ENCODE results near the gene DENND1A.

DNA sequence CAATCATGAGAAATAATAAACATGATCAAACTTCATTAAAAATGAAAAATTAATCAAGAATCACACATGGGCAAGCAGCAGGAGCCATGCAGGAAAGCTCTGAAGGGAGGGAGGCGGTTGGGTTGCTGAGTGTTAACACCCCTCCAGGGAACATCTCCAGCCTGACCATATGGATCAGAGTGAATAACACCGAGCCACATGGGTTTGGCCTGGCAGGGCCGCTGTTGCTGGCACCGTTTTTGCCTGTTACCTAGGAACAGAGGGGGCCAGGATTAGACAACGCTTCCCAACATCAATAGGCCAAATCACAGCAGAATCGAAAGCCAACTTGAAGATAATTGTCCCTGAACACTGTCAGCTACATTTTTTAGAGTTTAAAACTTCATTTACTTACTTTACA, 160.2 kb downstream of the DENND1A start:
- TF ChIP-seq, protein P1, sequence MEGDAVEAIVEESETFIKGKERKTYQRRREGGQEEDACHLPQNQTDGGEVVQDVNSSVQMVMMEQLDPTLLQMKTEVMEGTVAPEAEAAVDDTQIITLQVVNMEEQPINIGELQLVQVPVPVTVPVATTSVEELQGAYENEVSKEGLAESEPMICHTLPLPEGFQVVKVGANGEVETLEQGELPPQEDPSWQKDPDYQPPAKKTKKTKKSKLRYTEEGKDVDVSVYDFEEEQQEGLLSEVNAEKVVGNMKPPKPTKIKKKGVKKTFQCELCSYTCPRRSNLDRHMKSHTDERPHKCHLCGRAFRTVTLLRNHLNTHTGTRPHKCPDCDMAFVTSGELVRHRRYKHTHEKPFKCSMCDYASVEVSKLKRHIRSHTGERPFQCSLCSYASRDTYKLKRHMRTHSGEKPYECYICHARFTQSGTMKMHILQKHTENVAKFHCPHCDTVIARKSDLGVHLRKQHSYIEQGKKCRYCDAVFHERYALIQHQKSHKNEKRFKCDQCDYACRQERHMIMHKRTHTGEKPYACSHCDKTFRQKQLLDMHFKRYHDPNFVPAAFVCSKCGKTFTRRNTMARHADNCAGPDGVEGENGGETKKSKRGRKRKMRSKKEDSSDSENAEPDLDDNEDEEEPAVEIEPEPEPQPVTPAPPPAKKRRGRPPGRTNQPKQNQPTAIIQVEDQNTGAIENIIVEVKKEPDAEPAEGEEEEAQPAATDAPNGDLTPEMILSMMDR (IDR thresholded peaks at IDR 0.05): no peak
- no peak for TF ChIP-seq POLR2AphosphoS5 (IDR thresholded peaks at IDR 0.05; ENCODE audit: low read depth, low read length)
- TF ChIP-seq, protein P2, sequence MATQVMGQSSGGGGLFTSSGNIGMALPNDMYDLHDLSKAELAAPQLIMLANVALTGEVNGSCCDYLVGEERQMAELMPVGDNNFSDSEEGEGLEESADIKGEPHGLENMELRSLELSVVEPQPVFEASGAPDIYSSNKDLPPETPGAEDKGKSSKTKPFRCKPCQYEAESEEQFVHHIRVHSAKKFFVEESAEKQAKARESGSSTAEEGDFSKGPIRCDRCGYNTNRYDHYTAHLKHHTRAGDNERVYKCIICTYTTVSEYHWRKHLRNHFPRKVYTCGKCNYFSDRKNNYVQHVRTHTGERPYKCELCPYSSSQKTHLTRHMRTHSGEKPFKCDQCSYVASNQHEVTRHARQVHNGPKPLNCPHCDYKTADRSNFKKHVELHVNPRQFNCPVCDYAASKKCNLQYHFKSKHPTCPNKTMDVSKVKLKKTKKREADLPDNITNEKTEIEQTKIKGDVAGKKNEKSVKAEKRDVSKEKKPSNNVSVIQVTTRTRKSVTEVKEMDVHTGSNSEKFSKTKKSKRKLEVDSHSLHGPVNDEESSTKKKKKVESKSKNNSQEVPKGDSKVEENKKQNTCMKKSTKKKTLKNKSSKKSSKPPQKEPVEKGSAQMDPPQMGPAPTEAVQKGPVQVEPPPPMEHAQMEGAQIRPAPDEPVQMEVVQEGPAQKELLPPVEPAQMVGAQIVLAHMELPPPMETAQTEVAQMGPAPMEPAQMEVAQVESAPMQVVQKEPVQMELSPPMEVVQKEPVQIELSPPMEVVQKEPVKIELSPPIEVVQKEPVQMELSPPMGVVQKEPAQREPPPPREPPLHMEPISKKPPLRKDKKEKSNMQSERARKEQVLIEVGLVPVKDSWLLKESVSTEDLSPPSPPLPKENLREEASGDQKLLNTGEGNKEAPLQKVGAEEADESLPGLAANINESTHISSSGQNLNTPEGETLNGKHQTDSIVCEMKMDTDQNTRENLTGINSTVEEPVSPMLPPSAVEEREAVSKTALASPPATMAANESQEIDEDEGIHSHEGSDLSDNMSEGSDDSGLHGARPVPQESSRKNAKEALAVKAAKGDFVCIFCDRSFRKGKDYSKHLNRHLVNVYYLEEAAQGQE (IDR thresholded peaks at IDR 0.05; ENCODE audit: insufficient read depth in 1 of 2, low read depth in 2 of 2, low read length in 1 of 2): no peak
- no peak for TF ChIP-seq SIN3A (IDR thresholded peaks at IDR 0.05; ENCODE audit: borderline replicate concordance, insufficient read depth, low read depth, low read length)
- no peak for TF ChIP-seq TCF7L2 (IDR thresholded peaks at IDR 0.05; ENCODE audit: low read depth, low read length)
